ENCODE results near the gene EIF3A. TPM values are rescaled to one million over a fixed set of nuclear protein-coding genes. Genes with fewer than 3 reads are reported as not detected.

The EIF3A gene
- total and polyA plus RNA-seq, 2 of the 8 experiments (the other 6 are each of a cell fraction or from before 2014, with no cell fraction given): 26.8 to 209 TPM

- TF ChIP-seq CHD7 (IDR thresholded peaks at IDR 0.05; ENCODE audit: insufficient replicate concordance, low read length) (no peak), SAP30 (IDR thresholded peaks at IDR 0.05; ENCODE audit: insufficient read depth, insufficient replicate concordance, low read length) (no peak), RFX5 (IDR thresholded peaks at IDR 0.05; ENCODE audit: borderline replicate concordance, low read depth, low read length) (no peak)
Measured at GRCh38 chr10:119084896-119085295, 4.3 kb upstream of the EIF3A start (continued).
